ENCODE data around the gene AGAP1. TPM values are rescaled to one million over a fixed set of nuclear protein-coding genes. Genes with fewer than 3 reads are reported as not detected.
A peak's percentile ranks its signal among the peaks of the same experiment; 100 is the strongest.

The AGAP1 gene
- total RNA-seq, 2 experiments from 2014 or later: 0.89 to 0.97 TPM

DNA sequence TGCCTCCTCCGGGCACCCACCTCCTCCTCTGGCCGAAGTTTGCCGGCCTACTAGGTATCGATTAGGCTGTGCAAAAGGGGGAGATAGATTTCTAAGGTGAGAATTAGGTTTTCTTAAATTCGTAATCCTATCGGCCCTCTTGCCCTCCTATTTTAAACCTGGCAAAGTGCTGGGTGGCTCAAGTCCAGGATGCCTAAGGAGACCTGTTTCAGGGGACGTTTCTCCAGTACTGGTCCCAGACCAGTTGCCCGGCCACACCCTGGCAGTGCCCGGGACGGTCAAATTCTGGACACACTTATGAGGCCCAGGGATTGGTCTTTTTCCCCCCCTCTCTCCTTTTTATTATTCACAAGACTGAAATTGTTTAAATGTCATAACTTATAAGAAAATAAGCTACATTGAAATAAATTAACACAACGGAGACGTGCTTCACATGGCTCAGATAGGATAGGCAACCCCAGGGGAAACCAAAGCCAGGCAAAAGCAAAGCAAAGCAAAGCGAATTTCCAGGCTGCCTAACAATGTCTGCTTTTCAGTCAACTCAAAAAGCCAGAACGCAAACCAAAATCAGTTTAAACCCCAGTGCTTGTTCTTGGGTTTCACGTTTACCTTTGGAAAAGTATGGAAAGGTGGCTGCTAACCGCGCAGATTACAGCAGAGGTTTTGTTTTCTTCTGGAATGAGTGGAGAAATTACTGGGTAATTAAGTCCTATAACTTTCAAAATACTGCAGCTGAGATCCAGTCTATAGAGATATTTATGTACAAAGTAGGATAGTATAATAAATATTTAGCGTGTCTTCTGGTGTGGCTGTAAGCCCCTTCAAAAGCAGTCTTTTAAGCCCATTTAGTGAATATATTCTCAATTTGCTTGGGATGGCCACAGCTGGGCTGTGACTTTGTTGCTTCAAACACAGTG, 671.3 kb downstream of the AGAP1 start:
- CTCF ChIA-PET: interaction anchor here (0.6 kb wide), 1 partner anchor 1221 kb away, joined by 3 read pairs; no protein-coding TSS in a partner anchor
- POLR2A ChIA-PET: no interaction called here
- Mint-ChIP-seq H3K36me3 (ENCODE audit: low read depth) (peaks cover 3% of the 10 kb centered on the region), H3K4me1 (peaks cover 3% of the 10 kb centered on the region), H3K4me3 (peak overlapping the region; percentile 36), H3K9me3 (peaks cover under 1% of the 10 kb centered on the region), H3K27me3 (peaks cover 56% of the 10 kb centered on the region), H3K27ac (peak overlapping the region; percentile 73)
- DNase-seq: no peak

DNA sequence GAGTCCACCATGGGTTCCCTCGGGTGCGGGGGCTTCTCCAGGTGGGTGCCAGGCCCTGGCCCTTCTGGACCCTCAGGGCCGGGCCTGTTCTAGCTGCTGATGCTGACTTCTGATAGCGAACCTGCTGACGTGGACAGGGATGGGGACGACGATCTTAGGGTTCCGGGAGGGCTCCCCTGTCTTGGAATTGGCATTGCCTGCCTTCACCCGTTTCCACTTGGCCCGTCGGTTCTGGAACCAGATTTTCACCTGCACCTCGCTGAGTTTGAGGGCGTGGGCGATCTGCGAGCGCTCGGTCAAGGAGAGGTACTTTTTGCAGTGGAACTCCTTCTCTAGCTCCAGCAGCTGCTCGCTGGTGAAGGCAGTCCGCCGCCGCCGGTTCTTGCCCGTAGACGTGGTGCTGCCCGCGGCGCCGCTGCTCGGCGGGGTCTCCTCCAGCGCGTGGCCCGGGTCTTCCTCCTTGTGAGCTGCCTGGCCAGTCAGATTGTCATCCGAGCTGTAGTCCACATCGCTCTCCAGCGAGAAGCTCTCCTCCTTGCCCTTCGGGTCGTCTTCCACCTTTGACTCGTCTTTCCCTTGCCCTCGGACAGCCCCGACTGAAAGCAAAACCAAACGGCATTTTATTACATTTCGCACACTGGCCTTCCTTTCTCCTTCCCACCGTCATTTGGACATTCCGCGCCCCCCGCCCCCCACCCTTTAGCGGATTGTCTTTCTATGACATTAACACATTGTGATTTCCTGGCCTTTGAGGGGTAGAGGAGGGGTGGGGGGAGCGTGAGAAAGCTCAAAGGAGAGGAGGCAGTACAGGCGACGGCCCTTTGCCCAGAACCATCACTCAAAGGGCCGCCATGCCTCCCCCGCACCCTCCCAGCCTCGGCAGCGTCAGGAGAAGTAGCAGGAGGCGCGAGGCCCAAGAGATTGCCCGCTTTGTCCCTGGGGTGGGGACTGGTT, 672.3 kb downstream of the AGAP1 start:
- H3K4me3 Mint-ChIP-seq: peak overlapping the region; percentile 40
- peaks cover 63% of the 10 kb centered on the region for H3K27me3 Mint-ChIP-seq
- peaks cover 3% of the 10 kb centered on the region for H3K36me3 Mint-ChIP-seq (ENCODE audit: low read depth)
- H3K4me1 Mint-ChIP-seq: peaks cover 3% of the 10 kb centered on the region
- peaks cover 2% of the 10 kb centered on the region for H3K9me3 Mint-ChIP-seq
- CTCF ChIA-PET: no interaction called here
- POLR2A ChIA-PET: no interaction called here
- H3K27ac Mint-ChIP-seq: peak overlapping the region; percentile 25
- DNase-seq: no peak

DNA sequence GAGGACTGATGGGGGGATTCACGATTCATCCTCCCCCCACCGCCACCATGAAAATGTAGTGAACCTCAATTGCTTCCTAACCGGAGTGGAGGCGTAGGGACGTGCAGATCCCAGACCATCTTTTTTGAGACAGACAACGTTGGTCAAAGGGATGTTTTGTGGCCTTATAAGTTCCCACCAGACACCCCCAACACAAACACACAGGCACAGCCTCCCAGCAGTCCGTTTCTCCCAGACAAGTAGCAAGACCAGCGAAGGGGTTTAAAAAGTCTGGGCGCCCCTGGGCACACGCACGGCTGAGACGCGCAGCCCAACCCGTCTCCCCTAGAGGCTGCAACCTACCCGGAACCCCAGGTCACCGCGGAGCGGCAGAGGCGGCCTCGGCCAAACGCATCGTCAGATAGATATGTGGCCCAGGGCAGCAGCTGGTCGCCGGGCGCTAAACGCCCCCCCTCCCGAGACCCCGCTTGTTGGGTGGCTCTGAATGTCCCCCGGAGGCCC, 673.0 kb downstream of the AGAP1 start:
- H3K9me3 Mint-ChIP-seq: peaks cover 2% of the 10 kb centered on the region
- peaks cover 3% of the 10 kb centered on the region for H3K4me1 Mint-ChIP-seq
- CTCF ChIA-PET: interaction anchor here (0.6 kb wide), 1 partner anchor 22 kb away, joined by 3 read pairs; no protein-coding TSS in a partner anchor
- peak overlapping the region; percentile 25 for H3K27ac Mint-ChIP-seq
- POLR2A ChIA-PET: no interaction called here
- peaks cover 3% of the 10 kb centered on the region for H3K36me3 Mint-ChIP-seq (ENCODE audit: low read depth)
- no peak for DNase-seq
- peak overlapping the region; percentile 19 for H3K4me3 Mint-ChIP-seq
- H3K27me3 Mint-ChIP-seq: peaks cover 63% of the 10 kb centered on the region

DNA sequence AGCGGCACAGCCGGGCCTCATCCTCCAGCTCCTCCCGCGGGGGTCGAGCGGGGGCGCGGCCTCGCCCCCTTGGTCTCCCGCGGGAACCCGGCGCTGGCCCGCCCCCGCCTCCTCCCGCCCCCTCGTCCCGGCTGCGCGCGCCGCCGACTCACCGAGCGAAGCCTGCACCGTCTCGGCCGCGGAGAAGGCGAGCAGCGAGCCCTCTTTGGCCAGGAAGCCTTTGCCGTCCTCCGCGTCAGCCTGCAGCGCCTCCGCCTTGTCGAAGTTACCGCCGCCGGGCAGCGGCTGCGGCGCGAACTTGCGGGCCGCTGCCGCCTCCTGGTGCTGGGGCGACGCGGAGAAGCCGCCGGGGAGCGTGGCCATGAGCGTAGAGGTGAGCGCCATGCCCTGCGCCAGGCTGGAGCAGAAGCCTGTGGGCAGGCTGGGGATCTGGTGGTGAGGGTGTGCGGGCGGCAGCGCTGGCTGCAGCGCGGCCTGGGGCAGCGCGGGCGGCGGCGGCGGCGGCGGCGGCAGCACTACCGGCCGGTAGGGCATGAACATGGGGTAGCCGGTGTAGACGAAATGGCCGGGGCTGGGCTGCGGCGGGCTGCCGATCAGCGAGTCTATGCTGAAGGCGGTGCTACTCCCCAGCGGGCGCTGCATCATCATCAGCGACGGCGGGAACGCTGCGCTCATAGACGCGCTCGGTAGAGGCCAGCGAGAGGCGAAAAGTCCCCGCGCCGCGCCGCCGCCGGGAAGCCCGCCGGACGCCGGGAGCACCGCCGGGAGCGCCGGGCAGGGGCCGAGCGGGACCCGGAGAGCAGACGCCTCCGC, 673.7 kb downstream of the AGAP1 start:
- Mint-ChIP-seq H3K4me1 (peaks cover 3% of the 10 kb centered on the region), H3K27me3 (peaks cover 62% of the 10 kb centered on the region), H3K4me3 (no peak overlapping the region), H3K27ac (no peak overlapping the region), H3K9me3 (peaks cover 2% of the 10 kb centered on the region), H3K36me3 (ENCODE audit: low read depth) (peaks cover 3% of the 10 kb centered on the region)
- POLR2A ChIA-PET: no interaction called here
- no peak for DNase-seq
- CTCF ChIA-PET: interaction anchor here (0.6 kb wide), 1 partner anchor 22 kb away, joined by 3 read pairs; no protein-coding TSS in a partner anchor

DNA sequence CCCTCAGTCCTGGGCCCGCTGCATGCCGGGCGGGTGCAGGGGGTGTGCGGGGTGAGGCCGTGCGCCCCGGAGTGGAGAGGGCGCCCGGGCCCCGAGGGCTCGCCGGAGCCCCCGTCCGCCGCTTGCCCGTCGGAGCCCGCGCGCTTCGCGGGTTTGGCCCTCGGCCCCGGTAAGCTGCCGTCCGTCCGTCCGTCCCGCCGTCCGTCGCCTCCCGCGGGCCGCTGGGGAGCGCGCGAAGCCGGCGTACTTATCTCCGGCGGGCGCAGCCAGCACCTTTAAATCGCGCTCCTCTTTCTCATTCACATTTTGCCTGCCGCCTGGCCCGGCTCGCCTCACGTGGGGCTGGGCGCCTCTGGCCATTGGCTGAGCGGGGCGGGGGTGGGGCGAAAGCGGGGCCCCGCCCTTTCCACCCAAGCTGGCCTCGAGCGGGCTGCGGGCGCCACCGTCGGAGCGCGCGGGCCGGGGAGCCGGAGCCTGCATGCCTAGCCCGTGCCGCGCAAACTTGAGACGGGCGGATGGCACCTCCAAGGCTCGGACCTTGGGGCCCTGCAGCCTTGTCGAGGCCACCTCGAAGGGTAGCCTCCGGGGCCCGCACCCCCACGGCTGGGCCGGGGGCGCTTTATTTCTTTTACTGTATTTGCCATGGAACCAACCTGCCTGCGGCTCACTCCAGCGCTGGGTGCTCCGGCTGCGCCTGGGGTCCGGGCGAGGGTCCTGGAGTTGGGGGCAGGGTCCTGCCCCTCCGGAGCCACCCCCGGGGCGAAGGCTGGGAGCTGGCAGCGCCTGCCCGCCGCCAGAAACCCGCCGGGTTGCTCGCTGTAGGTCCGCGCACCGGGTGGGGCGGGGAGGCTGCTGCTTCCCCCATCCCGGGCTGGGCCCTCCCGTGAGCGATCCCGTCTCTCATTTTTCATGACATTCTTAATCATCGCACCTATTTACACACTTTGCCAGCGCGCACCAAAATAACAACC, 674.6 kb downstream of the AGAP1 start, which contains the start of gene GBX2:
GBX2 (minus strand) TSS at position 277 of the 971 bp plus-strand sequence. CDS start 415 bp downstream, outside the sequence.
- Mint-ChIP-seq H3K4me1 (peaks cover 3% of the 10 kb centered on the region), H3K36me3 (ENCODE audit: low read depth) (no peaks in the 10 kb centered on the region), H3K4me3 (peak within 1 kb of the TSS; percentile 43), H3K9me3 (peaks cover 2% of the 10 kb centered on the region), H3K27ac (peak within 1 kb of the TSS; percentile 77), H3K27me3 (peaks cover 59% of the 10 kb centered on the region)
- CTCF ChIA-PET: interaction anchor here (3.5 kb wide), 1 partner anchor 13 kb away, joined by 12 read pairs; no protein-coding TSS in a partner anchor
- DNase-seq: no peak
- POLR2A ChIA-PET: no interaction called here

DNA sequence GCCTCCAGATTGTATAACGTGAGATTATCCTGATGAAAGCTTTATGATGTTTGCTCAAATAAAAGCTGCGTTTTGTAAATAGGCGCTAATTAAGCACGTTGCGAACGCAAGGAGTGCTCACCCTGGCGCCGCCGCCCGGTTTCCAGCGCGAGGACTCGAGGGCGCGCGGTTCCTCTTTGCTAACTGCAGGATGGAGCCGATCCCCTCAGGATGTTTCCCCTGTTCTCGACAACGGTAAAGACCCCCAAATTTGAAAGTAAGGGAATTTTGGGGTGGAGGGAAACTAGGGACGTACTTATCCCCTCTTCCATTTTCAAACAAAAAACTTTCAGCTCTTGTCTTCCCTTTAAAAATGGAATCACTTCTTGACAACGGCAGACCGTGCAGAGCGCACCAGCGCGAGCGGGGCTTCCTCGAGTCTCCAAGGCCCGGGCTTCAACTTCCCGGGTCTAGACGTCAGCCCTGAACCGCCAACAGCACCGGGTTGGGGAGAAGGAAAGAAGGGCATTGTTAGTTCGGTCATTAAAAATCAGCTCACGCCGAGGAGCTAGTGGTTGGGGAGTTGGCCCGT, 675.4 kb downstream of the AGAP1 start:
- ChIA-PET POLR2A (no interaction called here), CTCF (interaction anchor here (3.5 kb wide), 1 partner anchor 12 kb away, joined by 12 read pairs; no protein-coding TSS in a partner anchor)
- Mint-ChIP-seq H3K27me3 (peaks cover 67% of the 10 kb centered on the region), H3K27ac (peak overlapping the region; percentile 77), H3K4me3 (peak overlapping the region; percentile 43), H3K36me3 (ENCODE audit: low read depth) (no peaks in the 10 kb centered on the region), H3K4me1 (peaks cover 3% of the 10 kb centered on the region), H3K9me3 (peaks cover 2% of the 10 kb centered on the region)
- DNase-seq: no peak

DNA sequence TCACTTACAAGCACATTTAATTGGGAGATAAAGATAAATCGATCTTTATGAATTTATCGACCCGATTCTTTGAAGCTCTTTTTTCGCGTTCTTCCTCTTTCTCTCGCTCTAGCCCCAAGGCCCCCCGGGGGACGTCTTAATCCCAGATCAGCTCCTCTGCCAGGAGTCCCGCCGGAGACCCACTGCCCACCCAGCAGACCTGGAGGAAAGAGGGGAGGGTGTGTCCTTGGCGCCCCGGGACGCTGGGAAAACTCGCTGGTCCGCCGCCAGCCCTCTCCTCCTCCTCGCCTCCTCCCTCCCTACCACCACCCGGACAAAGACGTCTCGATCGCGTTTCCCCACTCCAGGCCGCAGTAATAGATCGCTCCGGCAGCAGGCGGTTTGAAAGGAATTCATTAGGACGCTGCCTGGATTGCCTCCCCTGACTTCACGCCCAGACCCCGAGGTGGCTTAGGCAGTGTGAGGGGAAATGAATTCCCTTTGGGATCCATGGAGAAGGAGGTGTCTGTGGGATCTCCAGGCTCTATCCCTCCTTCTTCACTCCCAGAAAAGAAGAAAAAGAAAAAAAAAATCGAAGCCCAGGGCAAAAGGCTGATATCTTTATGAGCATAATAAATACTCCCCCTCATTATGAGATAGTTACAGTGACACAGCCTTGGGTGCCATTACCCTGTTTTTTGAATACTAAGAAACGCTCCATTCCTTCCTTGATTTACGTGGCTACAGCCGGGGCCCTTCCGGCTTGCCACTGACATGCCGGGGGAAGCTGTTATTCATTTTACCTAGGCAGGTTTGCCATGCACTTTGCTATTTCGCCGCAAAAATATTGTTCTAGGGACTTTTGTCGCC, 676.1 kb downstream of the AGAP1 start:
- Mint-ChIP-seq H3K9me3 (peaks cover 2% of the 10 kb centered on the region), H3K27ac (peak overlapping the region; percentile 77), H3K4me1 (peaks cover 2% of the 10 kb centered on the region), H3K36me3 (ENCODE audit: low read depth) (no peaks in the 10 kb centered on the region), H3K4me3 (peak overlapping the region; percentile 43), H3K27me3 (peaks cover 70% of the 10 kb centered on the region)
- CTCF ChIA-PET: interaction anchor here (0.7 to 3.5 kb wide), 2 partner anchors 11 to 70 kb away, joined by 6 to 12 read pairs; no protein-coding TSS in a partner anchor
- POLR2A ChIA-PET: no interaction called here
- DNase-seq: no peak

DNA sequence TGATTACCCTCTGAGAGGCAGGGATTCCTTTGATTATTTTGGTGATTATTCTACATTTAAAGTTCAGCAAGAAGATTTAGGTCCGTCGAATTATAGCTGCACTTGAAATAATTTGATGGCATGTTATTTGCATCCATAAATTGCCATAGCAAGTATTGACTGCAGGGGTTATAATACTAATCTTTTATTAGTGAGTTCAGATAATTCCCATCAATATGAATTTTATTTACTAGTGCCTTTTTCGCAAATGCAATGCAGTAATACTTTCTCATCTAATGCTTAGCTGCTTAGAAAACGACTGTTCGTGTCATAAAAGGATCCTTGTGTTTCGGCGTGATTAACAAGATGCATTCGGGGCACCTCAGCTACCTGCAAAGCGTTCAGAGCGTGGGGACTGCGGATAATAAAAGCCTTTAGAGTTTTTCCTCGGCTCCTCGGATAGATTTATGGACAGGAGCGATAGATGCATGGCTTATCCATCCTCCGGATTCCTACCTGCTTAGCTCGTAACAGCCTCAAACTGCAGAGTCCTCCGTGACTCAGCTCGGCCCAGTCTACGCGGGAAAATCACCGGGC, 676.8 kb downstream of the AGAP1 start:
- no peak overlapping the region for H3K4me3 Mint-ChIP-seq
- no peak for DNase-seq
- H3K27me3 Mint-ChIP-seq: peaks cover 69% of the 10 kb centered on the region
- CTCF ChIA-PET: interaction anchor here (0.7 to 3.5 kb wide), 2 partner anchors 10 to 69 kb away, joined by 6 to 12 read pairs; no protein-coding TSS in a partner anchor
- peaks cover 2% of the 10 kb centered on the region for H3K9me3 Mint-ChIP-seq
- no peaks in the 10 kb centered on the region for H3K36me3 Mint-ChIP-seq (ENCODE audit: low read depth)
- POLR2A ChIA-PET: no interaction called here
- H3K27ac Mint-ChIP-seq: peak overlapping the region; percentile 62
- peaks cover 2% of the 10 kb centered on the region for H3K4me1 Mint-ChIP-seq

DNA sequence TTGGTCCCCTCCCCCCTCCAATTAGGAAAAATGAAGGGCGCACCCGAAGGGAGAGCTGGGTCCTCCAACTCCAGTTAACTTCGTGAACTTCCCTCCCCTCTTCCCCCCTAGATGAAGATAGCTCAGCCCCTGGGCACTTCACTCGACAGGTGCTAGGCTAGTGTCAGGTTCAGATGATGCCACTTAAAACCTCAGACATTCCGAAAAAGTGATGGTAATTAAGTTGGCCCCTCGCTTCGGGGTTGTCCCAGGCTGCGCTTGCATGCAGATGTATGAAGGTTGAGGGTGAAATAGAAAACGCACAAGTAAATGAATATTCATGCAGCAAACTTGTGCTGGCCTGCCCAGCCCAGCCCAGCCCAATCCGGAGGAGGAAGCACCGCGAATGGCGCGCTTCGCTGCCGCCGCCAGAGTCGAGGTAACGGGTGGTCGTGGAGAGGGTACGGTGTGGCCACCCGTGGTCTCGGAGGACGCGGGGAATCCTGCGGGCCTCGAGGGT, 677.4 kb downstream of the AGAP1 start:
- POLR2A ChIA-PET: no interaction called here
- CTCF ChIA-PET: interaction anchor here (3.5 kb wide), 1 partner anchor 10 kb away, joined by 12 read pairs; no protein-coding TSS in a partner anchor
- H3K4me3 Mint-ChIP-seq: no peak overlapping the region
- no peak overlapping the region for H3K27ac Mint-ChIP-seq
- H3K9me3 Mint-ChIP-seq: peaks cover 2% of the 10 kb centered on the region
- peaks cover 1% of the 10 kb centered on the region for H3K4me1 Mint-ChIP-seq
- no peak for DNase-seq
- H3K27me3 Mint-ChIP-seq: peaks cover 69% of the 10 kb centered on the region
- H3K36me3 Mint-ChIP-seq (ENCODE audit: low read depth): no peaks in the 10 kb centered on the region
